ENCODE data around the gene RBM33.

RBM33 gene

GRCh38 chr7:155731380-155731779 lies 86.9 kb downstream of the RBM33 start:
- no peaks in the 10 kb centered on the region for H3K27me3 ChIP-seq (replicated peaks; ENCODE audit: control insufficient read depth, insufficient read depth, low read length)
- H3K4me1 ChIP-seq (ENCODE audit: control insufficient read depth, insufficient read depth, low read length), result peaks cover 3% of the 10 kb centered on the region
- H3K36me3 ChIP-seq (ENCODE audit: control insufficient read depth, insufficient read depth, low read length, severe bottlenecking), result peaks cover 16% of the 10 kb centered on the region
- no peaks in the 10 kb centered on the region for H3K9me3 ChIP-seq (ENCODE audit: control insufficient read depth, low read length)
- no peak overlapping the region for H3K4me3 ChIP-seq (ENCODE audit: low read length)
- no peak for DNase-seq (ENCODE audit: low read depth)
- no peak overlapping the region for H3K9ac ChIP-seq (ENCODE audit: low read length)

GRCh38 chr7:155731871-155732270 lies 87.4 kb downstream of the RBM33 start:
- no peak overlapping the region for H3K9ac ChIP-seq (ENCODE audit: low read length)
- H3K9me3 ChIP-seq (ENCODE audit: control insufficient read depth, low read length), result no peaks in the 10 kb centered on the region
- peaks cover 3% of the 10 kb centered on the region for H3K4me1 ChIP-seq (ENCODE audit: control insufficient read depth, insufficient read depth, low read length)
- H3K36me3 ChIP-seq (ENCODE audit: control insufficient read depth, insufficient read depth, low read length, severe bottlenecking), result peaks cover 16% of the 10 kb centered on the region
- H3K27me3 ChIP-seq (replicated peaks; ENCODE audit: control insufficient read depth, insufficient read depth, low read length), result no peaks in the 10 kb centered on the region
- no peak for DNase-seq (ENCODE audit: low read depth)
- H3K4me3 ChIP-seq (ENCODE audit: low read length), result no peak overlapping the region

- peaks cover 19% of the 10 kb centered on the region for H3K36me3 ChIP-seq (ENCODE audit: control insufficient read depth, insufficient read depth, low read length, severe bottlenecking)
- no peak for DNase-seq (ENCODE audit: low read depth)
- no peaks in the 10 kb centered on the region for H3K9me3 ChIP-seq (ENCODE audit: control insufficient read depth, low read length)
- no peak overlapping the region for H3K4me3 ChIP-seq (ENCODE audit: low read length)
- H3K27me3 ChIP-seq (replicated peaks; ENCODE audit: control insufficient read depth, insufficient read depth, low read length), result no peaks in the 10 kb centered on the region
- no peak overlapping the region for H3K9ac ChIP-seq (ENCODE audit: low read length)
- peaks cover 6% of the 10 kb centered on the region for H3K4me1 ChIP-seq (ENCODE audit: control insufficient read depth, insufficient read depth, low read length)
Measured at GRCh38 chr7:155732286-155732685, 87.8 kb downstream of the RBM33 start.

GRCh38 chr7:155733582-155734444 lies 89.4 kb downstream of the RBM33 start:
- Histone ChIP-seq H3K4me1 (ENCODE audit: control insufficient read depth, insufficient read depth, low read length) (peaks cover 6% of the 10 kb centered on the region), H3K9me3 (ENCODE audit: control insufficient read depth, low read length) (no peaks in the 10 kb centered on the region), H3K27me3 (replicated peaks; ENCODE audit: control insufficient read depth, insufficient read depth, low read length) (no peaks in the 10 kb centered on the region), H3K4me3 (ENCODE audit: low read length) (no peak overlapping the region), H3K9ac (ENCODE audit: low read length) (no peak overlapping the region), H3K36me3 (ENCODE audit: control insufficient read depth, insufficient read depth, low read length, severe bottlenecking) (peaks cover 23% of the 10 kb centered on the region)
- DNase-seq (ENCODE audit: low read depth), result no peak

GRCh38 chr7:155734445-155734809 lies 90.0 kb downstream of the RBM33 start:
- peaks cover 28% of the 10 kb centered on the region for H3K36me3 ChIP-seq (ENCODE audit: control insufficient read depth, insufficient read depth, low read length, severe bottlenecking)
- H3K4me3 ChIP-seq (ENCODE audit: low read length), result no peak overlapping the region
- H3K27me3 ChIP-seq (replicated peaks; ENCODE audit: control insufficient read depth, insufficient read depth, low read length), result no peaks in the 10 kb centered on the region
- DNase-seq (ENCODE audit: low read depth), result no peak
- H3K9ac ChIP-seq (ENCODE audit: low read length), result no peak overlapping the region
- no peaks in the 10 kb centered on the region for H3K9me3 ChIP-seq (ENCODE audit: control insufficient read depth, low read length)
- peaks cover 6% of the 10 kb centered on the region for H3K4me1 ChIP-seq (ENCODE audit: control insufficient read depth, insufficient read depth, low read length)

GRCh38 chr7:155735442-155736115 lies 91.1 kb downstream of the RBM33 start:
- no peak for DNase-seq (ENCODE audit: low read depth)
- no peaks in the 10 kb centered on the region for H3K9me3 ChIP-seq (ENCODE audit: control insufficient read depth, low read length)
- H3K4me3 ChIP-seq (ENCODE audit: low read length), result no peak overlapping the region
- no peaks in the 10 kb centered on the region for H3K27me3 ChIP-seq (replicated peaks; ENCODE audit: control insufficient read depth, insufficient read depth, low read length)
- peaks cover 36% of the 10 kb centered on the region for H3K36me3 ChIP-seq (ENCODE audit: control insufficient read depth, insufficient read depth, low read length, severe bottlenecking)
- no peak overlapping the region for H3K9ac ChIP-seq (ENCODE audit: low read length)
- peaks cover 6% of the 10 kb centered on the region for H3K4me1 ChIP-seq (ENCODE audit: control insufficient read depth, insufficient read depth, low read length)

GRCh38 chr7:155737590-155737989 lies 93.1 kb downstream of the RBM33 start:
- H3K36me3 ChIP-seq (ENCODE audit: control insufficient read depth, insufficient read depth, low read length, severe bottlenecking), result peaks cover 50% of the 10 kb centered on the region
- no peaks in the 10 kb centered on the region for H3K27me3 ChIP-seq (replicated peaks; ENCODE audit: control insufficient read depth, insufficient read depth, low read length)
- H3K9ac ChIP-seq (ENCODE audit: low read length), result no peak overlapping the region
- DNase-seq (ENCODE audit: low read depth), result no peak
- no peaks in the 10 kb centered on the region for H3K9me3 ChIP-seq (ENCODE audit: control insufficient read depth, low read length)
- peaks cover 6% of the 10 kb centered on the region for H3K4me1 ChIP-seq (ENCODE audit: control insufficient read depth, insufficient read depth, low read length)
- no peak overlapping the region for H3K4me3 ChIP-seq (ENCODE audit: low read length)

GRCh38 chr7:155738104-155738503 lies 93.6 kb downstream of the RBM33 start:
- Histone ChIP-seq H3K9me3 (ENCODE audit: control insufficient read depth, low read length) (no peaks in the 10 kb centered on the region), H3K9ac (ENCODE audit: low read length) (no peak overlapping the region), H3K4me3 (ENCODE audit: low read length) (no peak overlapping the region), H3K4me1 (ENCODE audit: control insufficient read depth, insufficient read depth, low read length) (peaks cover 6% of the 10 kb centered on the region), H3K27me3 (replicated peaks; ENCODE audit: control insufficient read depth, insufficient read depth, low read length) (no peaks in the 10 kb centered on the region), H3K36me3 (ENCODE audit: control insufficient read depth, insufficient read depth, low read length, severe bottlenecking) (peaks cover 56% of the 10 kb centered on the region)
- no peak for DNase-seq (ENCODE audit: low read depth)

GRCh38 chr7:155738652-155739537 lies 94.4 kb downstream of the RBM33 start:
- Histone ChIP-seq H3K27me3 (replicated peaks; ENCODE audit: control insufficient read depth, insufficient read depth, low read length) (no peaks in the 10 kb centered on the region), H3K9ac (ENCODE audit: low read length) (no peak overlapping the region), H3K4me3 (ENCODE audit: low read length) (no peak overlapping the region), H3K4me1 (ENCODE audit: control insufficient read depth, insufficient read depth, low read length) (peaks cover 6% of the 10 kb centered on the region), H3K36me3 (ENCODE audit: control insufficient read depth, insufficient read depth, low read length, severe bottlenecking) (peaks cover 64% of the 10 kb centered on the region), H3K9me3 (ENCODE audit: control insufficient read depth, low read length) (no peaks in the 10 kb centered on the region)
- DNase-seq (ENCODE audit: low read depth), result peak; percentile 83

GRCh38 chr7:155739538-155740143 lies 95.2 kb downstream of the RBM33 start:
- Histone ChIP-seq H3K36me3 (ENCODE audit: control insufficient read depth, insufficient read depth, low read length, severe bottlenecking) (peaks cover 69% of the 10 kb centered on the region), H3K4me1 (ENCODE audit: control insufficient read depth, insufficient read depth, low read length) (peaks cover 4% of the 10 kb centered on the region), H3K4me3 (ENCODE audit: low read length) (no peak overlapping the region), H3K9ac (ENCODE audit: low read length) (no peak overlapping the region), H3K27me3 (replicated peaks; ENCODE audit: control insufficient read depth, insufficient read depth, low read length) (no peaks in the 10 kb centered on the region), H3K9me3 (ENCODE audit: control insufficient read depth, low read length) (no peaks in the 10 kb centered on the region)
- no peak for DNase-seq (ENCODE audit: low read depth)

All from adipocyte (in vitro differentiated cells).